Stimulated activated CD4-positive, alpha-beta T cell treated with anti-CD3 and anti-CD28 coated beads, Interleukin-1b, Interleukin-23, amount 100 ng/mL, for 24 hours (primary cell): ENCODE data around the gene GPR108.

Experiments
- DNase-seq, 4 experiments: peaks; one replicate each; pipeline ENCODE4 v3.0.0-alpha.2; 2020; ENCODE audit warnings: low read depth in 4 of 4, low spot score in 1 of 4

GPR108 gene

DNA sequence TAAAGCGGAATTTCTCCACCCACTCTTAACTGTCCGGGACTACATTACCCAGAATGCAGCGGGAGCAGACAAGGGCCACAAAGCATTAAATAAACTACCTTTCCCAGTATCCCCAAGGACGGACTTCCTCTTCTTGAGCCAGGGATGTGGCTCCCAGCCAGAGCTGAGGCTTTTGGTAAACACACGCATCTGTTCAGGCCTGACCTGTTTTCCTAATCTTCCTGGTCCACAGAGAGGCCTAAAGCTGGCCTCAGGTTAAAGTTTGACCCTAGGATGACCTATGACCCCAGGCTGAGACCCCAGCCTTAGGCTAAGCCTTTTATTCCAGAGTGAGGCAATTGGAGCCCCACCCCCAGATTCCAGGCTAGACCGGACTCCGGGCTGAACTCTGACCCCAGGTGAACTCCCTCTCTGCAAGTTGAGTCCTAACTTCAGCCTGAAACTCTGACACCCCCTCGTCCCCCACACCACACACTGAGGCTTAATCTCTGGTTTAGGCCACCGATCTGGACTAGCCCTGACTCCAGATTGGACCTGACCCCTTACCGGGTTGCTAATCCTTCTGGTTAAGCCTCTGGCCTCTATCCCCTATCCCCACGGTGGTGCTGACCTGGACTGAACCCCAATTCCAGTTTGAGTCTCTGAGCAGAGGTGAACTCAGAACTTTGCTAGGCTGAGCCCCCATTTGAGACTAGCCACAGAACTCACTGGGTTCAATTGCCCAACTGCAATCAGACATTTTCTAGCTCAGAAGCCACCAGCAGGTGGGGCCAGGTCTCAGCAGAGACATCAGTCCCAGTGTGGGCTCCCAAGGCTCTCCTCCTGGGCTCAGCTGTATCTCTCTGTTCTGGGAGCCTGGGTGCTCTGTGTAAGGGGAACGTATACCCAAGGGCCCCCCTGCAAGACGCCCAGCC, 750 bp upstream of the GPR108 start:
- DNase-seq = peak; percentile 43 to 73 (median 55)

- DNase-seq = no peak
These were observed 480 bp downstream of the GPR108 start for GRCh38 chr19:6736917-6737283.

DNA sequence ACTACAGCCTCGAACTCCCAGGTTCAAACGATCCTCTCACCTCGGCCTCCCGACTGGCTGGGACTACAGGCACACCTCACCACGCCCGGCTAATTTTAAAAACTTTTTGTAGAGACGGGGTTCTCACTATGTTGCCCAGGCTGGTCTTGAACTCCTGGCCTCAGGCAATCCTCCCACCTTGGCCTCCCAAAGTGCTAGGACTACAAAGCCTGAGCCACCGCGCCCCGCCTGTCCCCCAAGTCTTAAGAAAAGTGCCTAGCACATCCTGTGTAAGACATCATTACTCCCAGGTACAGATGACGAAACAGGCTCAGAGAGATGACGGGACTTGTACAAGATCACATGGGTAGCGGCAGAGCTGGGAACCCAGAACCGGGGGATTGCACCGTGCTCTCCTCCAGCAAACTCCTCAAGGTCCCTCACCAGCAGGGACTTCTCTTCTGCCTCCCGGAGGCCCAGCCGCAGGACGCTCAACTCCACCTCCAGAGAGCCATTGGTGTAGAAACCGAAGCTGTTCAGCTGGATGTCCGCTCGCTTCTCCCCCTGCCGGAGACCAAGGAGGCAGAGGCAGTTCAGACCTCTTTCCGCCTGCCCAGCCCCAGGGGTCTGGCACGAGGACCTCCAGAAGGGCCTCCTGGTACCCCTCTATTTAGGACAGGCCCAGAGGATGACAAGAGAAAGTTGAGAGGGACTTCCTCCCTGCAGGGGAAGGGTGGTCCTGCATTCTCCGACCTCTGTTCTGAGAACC, 1.0 kb downstream of the GPR108 start:
- DNase-seq = peak in 3 of 4 experiments; percentile 43 to 61 (median 50)

GRCh38 chr19:6735181-6735911, 2.0 kb downstream of the GPR108 start:
- no peak for DNase-seq

DNA sequence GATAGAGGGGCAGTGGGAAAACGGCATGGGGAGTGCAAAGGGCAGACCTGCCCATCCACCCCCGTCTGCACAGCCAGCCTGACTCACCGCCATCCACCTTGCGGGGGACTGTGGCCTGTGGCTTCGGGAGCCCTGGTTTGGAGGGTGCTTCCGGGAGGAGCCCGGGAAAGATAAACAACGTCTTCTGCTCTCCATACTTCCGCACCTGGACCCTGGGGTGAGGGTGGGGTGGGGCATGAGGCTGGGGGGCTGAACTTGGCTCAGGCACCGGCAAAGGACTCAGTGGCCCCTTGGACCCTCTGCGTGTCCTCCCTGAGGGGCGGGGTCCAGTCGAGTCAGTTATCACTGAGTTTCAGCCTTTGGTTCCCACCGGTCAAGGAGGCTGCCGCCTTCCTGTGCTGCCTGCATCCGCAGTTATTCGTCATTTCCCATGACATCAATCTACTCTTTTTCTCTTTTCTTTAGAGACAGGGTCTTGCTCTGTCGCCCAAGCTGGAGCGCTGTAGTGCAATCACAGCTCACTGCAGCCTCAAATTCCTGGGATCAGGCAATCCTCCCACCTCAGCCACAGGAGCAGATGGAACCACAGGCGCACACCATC, 3.2 kb downstream of the GPR108 start:
- DNase-seq = no peak

DNA sequence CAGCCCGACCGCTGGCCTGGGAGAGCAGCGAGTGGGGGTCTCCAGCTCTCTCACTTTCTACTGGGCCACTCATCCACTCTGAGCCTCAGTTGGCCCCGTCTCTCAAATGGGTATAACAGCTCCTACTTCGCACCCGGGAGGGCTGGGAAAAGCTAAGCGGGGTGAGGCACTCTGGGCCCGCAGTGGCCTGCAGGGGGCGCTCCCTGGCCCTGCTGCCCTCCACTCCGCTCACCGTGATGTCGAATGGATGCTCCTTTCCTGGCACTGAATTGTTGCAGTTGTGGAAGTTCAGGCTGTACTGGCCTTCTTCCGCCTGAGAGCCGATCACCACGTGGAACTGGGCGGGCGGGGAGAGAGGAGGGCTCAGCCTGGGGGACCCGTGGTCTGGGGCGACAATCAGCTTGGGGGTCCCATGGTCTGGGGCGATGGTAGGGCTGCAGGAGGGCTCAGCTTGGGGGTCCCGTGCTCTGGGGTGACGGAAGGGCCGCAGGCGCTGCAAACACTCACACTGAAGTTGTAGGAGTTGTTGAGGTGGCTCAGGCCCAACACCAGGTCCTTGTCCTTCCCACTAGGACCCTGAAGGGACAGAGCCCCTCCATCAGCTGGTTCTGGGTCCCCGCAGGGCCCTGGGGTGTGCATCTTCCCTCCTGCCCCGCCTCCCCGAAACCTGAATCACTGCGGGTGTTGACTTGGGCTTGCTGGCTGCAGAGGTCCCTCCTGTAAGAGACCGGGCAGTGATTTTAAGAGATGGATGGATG, 3.9 kb downstream of the GPR108 start:
- DNase-seq = no peak

GRCh38 chr19:6732803-6733337, 4.5 kb downstream of the GPR108 start:
- no peak for DNase-seq

- DNase-seq = no peak
These were observed 5.6 kb downstream of the GPR108 start for GRCh38 chr19:6731822-6732221.

DNA sequence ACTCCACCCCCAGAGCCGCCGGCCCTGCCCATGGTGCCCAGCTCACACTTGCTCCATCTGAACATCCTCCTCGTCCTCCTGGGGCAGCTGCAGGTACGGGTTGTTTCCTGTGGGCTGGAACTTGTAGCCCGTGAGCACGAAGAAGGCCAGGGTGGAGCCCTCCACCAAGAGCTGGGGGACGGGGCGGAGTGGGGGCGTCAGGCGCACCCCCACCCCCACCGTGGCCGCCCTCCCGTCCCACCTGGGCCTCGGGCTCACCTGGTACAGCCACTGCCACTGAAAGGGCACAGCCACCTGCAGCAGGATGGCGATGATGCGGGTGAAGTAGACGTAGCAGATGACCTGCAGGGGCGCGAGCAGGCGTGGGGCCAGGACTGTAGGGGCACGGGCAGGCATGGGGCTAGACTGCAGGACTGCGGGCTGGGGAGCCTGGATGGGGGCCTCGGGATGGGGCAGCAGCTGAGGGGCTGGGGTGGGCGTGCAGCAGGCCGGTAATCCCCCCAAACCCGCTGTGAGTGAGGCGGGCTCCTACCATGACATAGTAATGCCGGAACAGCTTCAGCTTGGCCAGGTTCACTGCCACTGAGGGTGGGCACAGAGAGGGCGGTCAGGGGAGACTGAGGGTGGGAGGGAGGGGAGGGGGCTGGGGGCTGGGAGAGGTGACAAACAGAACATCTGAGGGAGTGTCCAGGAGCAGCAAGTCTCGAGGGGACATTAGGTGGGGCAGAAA, 6.3 kb downstream of the GPR108 start:
- DNase-seq = no peak

DNA sequence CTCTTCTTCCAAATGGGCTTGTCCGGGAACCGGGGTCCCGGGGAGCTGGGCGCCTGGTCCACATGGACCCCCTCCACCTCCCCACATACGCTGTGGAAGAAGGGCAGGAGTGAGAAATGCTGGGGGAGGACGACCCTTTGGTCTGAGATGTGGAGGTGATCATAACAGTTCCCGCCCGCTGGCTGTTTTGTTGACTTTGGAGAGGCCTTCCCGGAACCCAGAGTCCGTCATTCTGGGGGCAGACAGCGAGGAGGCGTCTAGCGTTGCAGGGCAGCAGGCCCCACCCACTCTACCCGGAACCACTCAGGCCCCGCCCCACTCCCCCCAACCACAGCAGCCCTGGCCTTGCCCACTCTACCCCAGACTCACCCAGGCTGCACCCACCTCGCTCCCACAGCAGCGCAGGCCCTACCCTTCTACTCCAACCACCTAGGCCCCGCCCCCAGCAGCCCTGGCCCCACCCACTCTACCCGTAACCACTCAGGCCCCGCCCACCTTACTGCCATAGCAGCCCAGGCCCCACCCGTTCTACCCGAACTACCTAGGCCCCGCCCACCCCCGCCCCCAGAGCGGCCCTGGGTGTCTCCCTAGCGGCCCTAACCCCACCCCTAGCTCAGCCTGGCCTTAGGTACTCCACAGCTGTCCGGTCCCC, 7.1 kb downstream of the GPR108 start:
- peak in 1 of 4 experiments; percentile 24 for DNase-seq

- no peak for DNase-seq
These were observed 7.7 kb downstream of the GPR108 start for GRCh38 chr19:6729573-6730152.

DNA sequence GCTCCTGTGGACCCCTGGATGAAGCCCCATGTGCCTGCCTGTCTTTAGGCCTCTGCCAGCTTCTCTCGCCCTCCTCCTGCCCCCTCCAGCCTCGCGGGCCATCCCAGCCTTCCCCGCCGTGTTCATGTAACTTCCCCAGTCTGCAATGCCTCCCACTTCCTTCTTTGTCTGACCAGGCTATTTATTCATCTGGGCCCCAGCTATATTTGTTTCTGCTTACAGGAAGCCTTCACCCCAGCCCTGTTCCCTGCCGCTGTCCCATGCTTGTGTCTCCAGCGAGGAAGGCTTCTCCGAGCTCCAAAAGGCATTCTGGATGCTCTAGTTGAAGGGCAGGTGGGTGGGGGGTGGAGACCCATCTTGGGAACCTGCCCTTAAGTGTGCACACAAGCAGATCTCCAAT, 9.0 kb downstream of the GPR108 start:
- no peak for DNase-seq

DNA sequence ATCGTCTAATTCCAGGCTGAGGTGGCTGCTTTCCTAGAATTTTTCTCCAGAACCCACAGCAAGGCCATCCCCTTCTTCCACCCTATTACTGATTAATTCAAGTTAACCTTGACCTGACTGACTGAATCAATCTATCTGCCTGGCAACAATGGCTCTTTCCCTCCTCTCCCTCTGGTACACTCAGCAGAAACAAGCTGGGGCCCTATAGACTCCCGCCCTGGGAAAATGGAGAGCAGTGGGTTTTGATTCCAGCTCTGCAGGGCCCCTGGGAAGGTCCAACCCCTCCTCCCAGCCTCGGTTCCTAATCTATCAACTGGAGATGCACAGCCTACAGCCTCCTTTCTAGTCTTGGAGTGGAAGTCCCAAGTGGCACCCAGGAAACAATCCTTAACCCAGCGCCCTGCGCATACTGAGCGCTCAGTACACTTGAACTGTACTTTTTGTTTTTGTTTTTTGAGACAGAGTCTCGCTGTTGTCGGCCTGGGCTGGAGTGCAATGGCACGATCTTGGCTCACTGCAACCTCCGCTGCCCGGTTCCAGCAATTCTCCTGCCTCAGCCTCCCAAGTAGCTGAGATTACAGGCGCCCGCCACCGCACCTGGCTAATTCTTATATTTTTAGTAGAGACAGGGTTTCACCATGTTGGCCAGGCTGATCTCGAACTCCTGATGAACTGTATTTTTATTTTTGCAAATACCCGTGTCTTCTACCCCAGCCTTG, 11.7 kb downstream of the GPR108 start:
- no peak for DNase-seq

- DNase-seq = no peak
These were observed 12.5 kb downstream of the GPR108 start for GRCh38 chr19:6724631-6725492.

DNA sequence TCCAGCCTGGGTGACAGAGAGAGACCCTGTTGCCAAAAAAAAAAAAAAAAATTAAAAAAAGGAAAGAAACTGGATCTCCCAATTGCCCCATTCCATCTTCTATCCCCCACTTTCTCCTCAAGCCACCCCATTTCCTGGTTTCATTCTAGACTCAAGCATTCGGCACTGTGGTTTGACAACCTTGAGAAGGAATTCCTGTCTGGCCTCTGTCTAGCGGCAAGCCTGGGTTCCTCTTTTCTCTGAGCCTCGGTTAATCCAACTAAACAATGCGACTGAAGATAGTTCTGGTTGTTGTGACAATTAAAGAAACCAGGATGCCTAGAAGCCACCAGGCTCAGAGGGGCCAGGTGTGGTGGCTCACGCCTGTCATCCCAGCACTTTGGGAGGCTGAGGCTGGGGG, 13.6 kb downstream of the GPR108 start:
- no peak for DNase-seq

GRCh38 chr19:6723108-6723618, 14.2 kb downstream of the GPR108 start:
- no peak for DNase-seq

DNA sequence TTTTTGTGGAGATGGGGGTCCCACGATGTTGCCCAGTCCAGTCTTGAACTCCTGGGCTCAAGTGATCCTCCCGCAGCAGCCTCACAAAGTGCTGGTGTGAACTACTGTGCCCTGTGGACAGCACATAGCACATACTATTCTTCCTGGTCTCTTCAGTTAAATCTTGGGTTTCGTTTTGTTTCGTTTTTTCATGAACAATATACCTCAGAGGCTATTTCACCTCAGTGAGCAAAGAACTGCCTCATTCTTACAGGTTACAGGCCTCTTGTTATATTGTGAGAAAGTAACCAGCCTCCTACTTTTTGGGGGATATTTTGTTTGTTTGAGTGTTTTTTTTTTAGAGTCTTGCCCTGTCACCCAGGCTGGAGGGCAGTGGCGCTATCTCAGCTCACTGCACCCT, 15.6 kb downstream of the GPR108 start:
- DNase-seq = no peak
